ENCODE measurements around the gene SLC39A12.

Gene SLC39A12

DNA sequence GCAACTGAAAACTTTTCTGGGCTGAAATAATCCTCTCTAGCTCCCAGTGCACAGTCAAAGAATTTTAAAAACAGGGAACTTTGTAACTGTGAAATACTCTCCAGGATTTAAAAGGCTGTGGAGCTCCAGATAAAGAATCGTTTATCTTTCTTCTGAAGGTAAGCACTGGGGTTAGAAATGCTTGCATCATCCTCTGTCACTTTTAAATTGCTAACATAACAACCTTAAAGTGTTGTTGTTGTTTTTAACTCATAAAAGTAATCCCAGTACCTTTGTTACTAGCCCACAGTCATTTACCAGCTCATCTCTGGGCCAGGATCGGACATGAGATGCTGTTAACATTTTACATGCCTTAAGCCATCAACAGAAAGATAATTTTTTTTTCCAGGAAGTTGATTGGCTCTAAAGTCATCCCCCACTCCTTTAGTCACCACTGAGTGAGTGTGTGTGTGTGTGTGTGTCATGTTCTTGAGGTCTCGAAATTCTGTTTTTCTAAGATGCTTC lies at the start of gene SLC39A12:
Gene SLC39A12 (plus strand): TSS at position 51 of the 504 bp plus-strand sequence. CDS start 1,359 bp downstream, outside the sequence.
- no peak within 1 kb of the TSS for H3K4me3 ChIP-seq (ENCODE audit: low read depth, low read length)
- TF ChIP-seq, protein P1, sequence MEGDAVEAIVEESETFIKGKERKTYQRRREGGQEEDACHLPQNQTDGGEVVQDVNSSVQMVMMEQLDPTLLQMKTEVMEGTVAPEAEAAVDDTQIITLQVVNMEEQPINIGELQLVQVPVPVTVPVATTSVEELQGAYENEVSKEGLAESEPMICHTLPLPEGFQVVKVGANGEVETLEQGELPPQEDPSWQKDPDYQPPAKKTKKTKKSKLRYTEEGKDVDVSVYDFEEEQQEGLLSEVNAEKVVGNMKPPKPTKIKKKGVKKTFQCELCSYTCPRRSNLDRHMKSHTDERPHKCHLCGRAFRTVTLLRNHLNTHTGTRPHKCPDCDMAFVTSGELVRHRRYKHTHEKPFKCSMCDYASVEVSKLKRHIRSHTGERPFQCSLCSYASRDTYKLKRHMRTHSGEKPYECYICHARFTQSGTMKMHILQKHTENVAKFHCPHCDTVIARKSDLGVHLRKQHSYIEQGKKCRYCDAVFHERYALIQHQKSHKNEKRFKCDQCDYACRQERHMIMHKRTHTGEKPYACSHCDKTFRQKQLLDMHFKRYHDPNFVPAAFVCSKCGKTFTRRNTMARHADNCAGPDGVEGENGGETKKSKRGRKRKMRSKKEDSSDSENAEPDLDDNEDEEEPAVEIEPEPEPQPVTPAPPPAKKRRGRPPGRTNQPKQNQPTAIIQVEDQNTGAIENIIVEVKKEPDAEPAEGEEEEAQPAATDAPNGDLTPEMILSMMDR (IDR thresholded peaks at IDR 0.05; ENCODE audit: borderline replicate concordance, insufficient read depth, low read depth, low read length) = no peak

DNA sequence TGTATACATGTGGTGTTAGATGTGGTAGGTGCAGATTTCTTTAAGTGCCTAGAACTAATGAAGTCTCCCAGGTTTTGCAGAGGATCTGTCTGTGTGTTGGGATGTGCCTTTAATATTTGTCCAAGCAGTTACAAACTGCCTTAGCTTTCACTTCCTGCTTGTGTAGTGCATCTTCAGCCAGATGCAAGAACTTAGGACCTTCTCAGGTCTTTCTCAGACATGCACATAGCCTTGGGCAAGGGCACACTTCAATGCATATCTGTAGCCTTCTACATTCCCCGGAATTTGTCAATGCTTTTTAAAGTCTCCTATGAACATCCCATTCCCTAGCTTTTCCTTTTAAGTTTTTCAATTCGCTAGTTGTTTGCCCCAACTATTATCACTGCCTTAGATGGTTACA lies 47.2 kb upstream of the SLC39A12 start:
- TF ChIP-seq, protein P1 (IDR thresholded peaks at IDR 0.05; ENCODE audit: borderline replicate concordance, insufficient read depth, low read depth, low read length) = no peak
- H3K4me3 ChIP-seq (ENCODE audit: low read depth, low read length) = no peak overlapping the region

DNA sequence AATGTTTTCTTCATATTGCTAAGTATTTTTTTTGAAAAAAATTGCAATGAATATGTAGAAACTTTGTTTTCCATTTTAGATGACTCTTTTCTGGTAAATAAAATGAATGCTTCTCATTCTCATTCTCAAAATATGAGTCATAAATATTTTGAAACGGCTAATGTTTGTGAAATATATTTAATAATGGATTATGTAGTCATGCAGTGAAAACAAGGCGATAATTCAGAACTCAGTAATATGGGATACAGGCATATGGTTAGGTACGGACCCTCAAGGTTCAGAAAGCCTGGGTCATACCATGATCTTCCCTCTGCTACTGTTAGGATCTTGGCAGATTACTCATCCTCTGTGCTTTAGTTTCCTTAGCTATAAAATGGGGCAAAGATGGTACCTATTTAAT lies 46.2 kb upstream of the SLC39A12 start:
- H3K4me3 ChIP-seq (ENCODE audit: low read depth, low read length) = no peak overlapping the region
- TF ChIP-seq, protein P1 (IDR thresholded peaks at IDR 0.05; ENCODE audit: borderline replicate concordance, insufficient read depth, low read depth, low read length) = no peak

DNA sequence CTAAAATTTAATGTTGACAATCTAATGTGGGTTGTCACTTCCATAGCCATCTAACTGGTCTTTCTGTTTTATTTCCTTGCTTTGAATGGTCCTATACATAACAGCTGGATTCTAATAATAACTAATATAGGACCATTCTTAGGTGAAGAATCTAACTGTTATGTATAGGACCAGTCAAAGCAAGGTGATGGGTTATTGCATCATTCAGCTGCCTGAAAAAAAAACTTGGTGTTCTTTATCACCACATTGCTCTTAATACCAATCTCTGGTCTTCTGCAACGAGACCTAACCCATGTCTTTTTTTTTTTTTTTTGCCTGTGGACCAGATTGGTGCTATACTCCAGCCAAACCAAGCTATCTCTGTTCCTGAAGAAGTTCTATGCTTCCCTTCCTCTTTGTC lies 45.7 kb upstream of the SLC39A12 start:
- TF ChIP-seq, protein P1 (IDR thresholded peaks at IDR 0.05; ENCODE audit: borderline replicate concordance, insufficient read depth, low read depth, low read length) = no peak
- no peak overlapping the region for H3K4me3 ChIP-seq (ENCODE audit: low read depth, low read length)

DNA sequence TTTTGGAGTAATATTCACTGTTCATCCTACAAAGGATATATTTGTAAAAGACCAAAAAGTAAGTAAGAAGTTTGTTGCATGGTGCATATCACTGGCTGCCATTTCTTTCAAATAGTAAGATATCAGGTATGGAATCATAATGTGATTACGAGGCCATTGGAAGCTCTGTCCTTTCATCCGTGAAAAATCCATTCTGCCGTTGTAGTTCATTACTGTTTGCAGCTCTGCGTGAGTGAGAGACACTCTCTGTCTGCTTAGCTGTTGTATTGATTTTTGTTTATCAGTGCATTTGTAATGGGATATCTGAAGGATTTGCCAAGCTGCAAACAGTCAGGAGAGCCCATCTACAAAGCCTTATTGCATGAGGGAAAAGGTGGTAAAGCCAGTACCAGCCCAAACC lies 44.1 kb upstream of the SLC39A12 start:
- H3K4me3 ChIP-seq (ENCODE audit: low read depth, low read length) = no peak overlapping the region
- TF ChIP-seq, protein P1 (IDR thresholded peaks at IDR 0.05; ENCODE audit: borderline replicate concordance, insufficient read depth, low read depth, low read length) = no peak

DNA sequence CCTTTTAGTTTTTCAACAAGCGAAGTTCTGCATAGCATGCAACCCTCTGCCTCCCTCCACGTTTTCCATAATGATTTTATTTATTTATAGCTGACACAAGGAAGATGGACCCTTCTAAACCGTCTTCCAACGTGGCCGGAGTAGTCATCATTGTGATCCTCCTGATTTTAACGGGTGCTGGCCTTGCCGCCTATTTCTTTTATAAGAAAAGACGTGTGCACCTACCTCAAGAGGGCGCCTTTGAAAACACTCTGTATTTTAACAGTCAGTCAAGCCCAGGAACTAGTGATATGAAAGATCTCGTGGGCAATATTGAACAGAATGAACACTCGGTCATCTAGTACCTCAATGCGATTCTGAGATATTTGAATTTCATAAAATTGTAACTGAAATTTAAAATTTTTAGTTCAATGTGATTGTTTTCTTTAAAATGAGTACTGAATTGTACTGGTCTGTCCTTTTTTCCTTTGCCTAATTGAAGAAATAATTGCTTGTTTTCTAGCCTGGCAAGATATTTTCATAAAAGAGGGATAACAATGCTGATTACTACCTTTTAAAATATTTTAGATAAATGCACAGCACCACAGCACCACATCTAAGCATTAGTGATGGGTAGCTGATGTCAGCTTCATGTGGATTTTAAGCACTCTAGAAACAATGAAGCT lies 41.5 kb upstream of the SLC39A12 start:
- TF ChIP-seq, protein P1 (IDR thresholded peaks at IDR 0.05; ENCODE audit: borderline replicate concordance, insufficient read depth, low read depth, low read length) = peak; percentile 46; the same call in 1 of the 2 replicates
- no peak overlapping the region for H3K4me3 ChIP-seq (ENCODE audit: low read depth, low read length)

DNA sequence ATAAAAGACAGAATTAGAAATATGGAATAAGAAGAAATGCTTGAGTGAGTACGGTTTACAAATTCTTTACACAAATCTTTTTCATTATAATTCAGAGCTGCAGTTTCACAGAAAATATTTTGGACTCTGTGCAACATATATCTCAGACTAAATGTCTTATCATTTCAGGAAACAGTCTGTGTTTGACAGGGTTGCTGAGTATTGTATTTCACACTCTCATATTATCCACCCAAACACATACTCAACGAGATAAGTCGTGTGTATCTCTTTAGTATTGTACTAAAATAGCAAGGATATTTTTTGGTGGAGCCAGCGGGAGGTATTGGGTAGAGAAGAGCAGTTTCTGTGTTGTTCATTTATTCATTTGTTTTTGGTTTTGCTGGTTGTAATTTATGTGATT lies 39.0 kb upstream of the SLC39A12 start:
- no peak overlapping the region for H3K4me3 ChIP-seq (ENCODE audit: low read depth, low read length)
- TF ChIP-seq, protein P1 (IDR thresholded peaks at IDR 0.05; ENCODE audit: borderline replicate concordance, insufficient read depth, low read depth, low read length) = no peak

All from GM12875 (cell line).